Neuron (in vitro differentiated cells): Measurements from ENCODE around the gene DUOX2.

ENCODE experiments used
- H2AFZ ChIP-seq: one replicate; pipeline ENCODE4 v1.6.1; 2013; ENCODE audit warnings: low read depth, mild to moderate bottlenecking, inconsistent platforms, low read length, moderate library complexity
- H3K27me3 ChIP-seq: one replicate; pipeline ENCODE4 v1.6.1; 2013; ENCODE audit warnings: low read length; ENCODE audit not compliant: insufficient read depth
- H3K36me3 ChIP-seq: one replicate; pipeline ENCODE4 v1.6.1; 2013; ENCODE audit warnings: low read length; ENCODE audit not compliant: insufficient read depth
- H3K4me1 ChIP-seq: one replicate; pipeline ENCODE4 v1.6.1; 2013; ENCODE audit warnings: low read length; ENCODE audit not compliant: insufficient read depth
- H3K4me3 ChIP-seq: 2 replicates; pipeline ENCODE4 v1.5.1; 2013; ENCODE audit warnings: mild to moderate bottlenecking, low read length, moderate library complexity
- H3K9me3 ChIP-seq: one replicate; pipeline ENCODE4 v1.6.1; 2013; ENCODE audit warnings: low read length

Gene DUOX2

DNA sequence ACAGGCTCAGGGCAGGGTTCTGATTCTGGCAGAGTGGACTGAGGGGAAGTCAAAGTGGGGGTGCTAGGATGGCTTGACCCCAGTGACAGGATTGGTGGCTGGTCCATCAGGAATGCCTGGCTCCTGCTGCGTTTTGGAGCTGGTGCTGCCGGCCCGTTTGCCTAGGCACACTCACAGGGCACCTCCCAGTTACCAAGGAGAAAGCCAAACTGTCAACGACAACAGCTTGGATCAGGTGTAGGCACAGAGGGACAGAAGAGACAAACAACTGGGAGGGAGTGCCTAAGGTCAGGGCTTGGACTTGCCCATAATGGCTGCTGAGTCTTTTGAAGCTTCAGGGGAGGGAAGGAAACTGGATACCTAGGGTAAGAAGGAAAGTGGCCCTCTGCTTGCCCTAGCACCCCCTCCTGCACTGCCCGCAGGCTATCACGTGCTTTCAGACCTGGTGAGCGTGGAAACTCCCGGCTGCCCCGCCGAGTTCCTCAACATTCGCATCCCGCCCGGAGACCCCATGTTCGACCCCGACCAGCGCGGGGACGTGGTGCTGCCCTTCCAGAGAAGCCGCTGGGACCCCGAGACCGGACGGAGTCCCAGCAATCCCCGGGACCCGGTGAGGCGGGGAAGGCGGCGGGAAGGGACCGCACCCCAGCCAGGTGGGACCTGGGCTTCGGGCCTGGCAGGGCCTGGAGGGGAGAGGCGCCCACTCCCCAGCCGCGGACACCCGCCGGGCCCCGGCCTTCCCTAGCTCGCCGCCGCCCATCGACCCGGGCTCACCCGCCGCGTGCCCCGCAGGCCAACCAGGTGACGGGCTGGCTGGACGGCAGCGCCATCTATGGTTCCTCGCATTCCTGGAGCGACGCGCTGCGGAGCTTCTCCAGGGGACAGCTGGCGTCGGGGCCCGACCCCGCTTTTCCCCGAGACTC, 21.0 kb upstream of the DUOX2 start:
- no peaks in the 10 kb centered on the region for H3K9me3 ChIP-seq
- no peaks in the 10 kb centered on the region for H3K36me3 ChIP-seq
- no peaks in the 10 kb centered on the region for H3K4me1 ChIP-seq
- peaks cover 77% of the 10 kb centered on the region for H3K27me3 ChIP-seq
- H2AFZ ChIP-seq: no peak overlapping the region
- no peak overlapping the region for H3K4me3 ChIP-seq

DNA sequence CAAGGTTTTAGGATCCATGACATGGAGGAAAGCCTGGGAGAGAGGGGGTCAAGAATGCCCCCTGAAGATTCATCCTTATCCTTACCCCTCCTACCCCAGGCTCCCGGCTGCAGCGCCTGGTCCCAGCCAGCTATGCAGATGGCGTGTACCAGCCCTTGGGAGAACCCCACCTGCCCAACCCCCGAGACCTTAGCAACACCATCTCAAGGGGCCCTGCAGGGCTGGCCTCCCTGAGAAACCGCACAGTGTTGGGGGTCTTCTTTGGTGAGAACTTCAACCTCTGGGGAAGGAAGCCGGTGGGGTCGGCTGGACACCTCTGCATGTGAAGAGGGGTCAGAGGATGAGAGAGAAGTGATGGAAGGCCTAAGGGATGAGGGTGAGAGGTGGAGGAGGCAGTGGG, 20.1 kb upstream of the DUOX2 start:
- Histone ChIP-seq H3K4me3 (no peak overlapping the region), H3K9me3 (no peaks in the 10 kb centered on the region), H3K4me1 (no peaks in the 10 kb centered on the region), H2AFZ (no peak overlapping the region), H3K36me3 (no peaks in the 10 kb centered on the region), H3K27me3 (peaks cover 82% of the 10 kb centered on the region)

DNA sequence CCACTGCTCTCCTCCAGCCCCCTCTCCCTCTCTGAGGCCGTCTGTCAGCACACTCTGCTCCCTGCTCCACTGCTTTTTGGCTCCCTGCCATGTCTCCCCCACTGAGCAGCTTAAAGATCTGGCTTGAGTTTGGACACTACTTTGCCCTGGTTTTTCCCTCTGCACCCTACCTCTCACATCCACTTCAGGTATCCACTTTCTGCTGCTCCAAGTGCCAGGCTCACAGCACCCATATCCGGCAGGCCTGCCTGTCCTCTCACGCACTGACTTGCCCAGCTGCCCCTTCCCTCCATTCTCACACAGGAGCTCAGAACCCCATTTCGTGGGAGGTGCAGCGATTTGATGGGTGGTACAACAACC, 19.6 kb upstream of the DUOX2 start:
- Histone ChIP-seq H3K9me3 (no peaks in the 10 kb centered on the region), H3K4me1 (no peaks in the 10 kb centered on the region), H3K4me3 (no peak overlapping the region), H3K27me3 (peaks cover 87% of the 10 kb centered on the region), H2AFZ (no peak overlapping the region), H3K36me3 (no peaks in the 10 kb centered on the region)

DNA sequence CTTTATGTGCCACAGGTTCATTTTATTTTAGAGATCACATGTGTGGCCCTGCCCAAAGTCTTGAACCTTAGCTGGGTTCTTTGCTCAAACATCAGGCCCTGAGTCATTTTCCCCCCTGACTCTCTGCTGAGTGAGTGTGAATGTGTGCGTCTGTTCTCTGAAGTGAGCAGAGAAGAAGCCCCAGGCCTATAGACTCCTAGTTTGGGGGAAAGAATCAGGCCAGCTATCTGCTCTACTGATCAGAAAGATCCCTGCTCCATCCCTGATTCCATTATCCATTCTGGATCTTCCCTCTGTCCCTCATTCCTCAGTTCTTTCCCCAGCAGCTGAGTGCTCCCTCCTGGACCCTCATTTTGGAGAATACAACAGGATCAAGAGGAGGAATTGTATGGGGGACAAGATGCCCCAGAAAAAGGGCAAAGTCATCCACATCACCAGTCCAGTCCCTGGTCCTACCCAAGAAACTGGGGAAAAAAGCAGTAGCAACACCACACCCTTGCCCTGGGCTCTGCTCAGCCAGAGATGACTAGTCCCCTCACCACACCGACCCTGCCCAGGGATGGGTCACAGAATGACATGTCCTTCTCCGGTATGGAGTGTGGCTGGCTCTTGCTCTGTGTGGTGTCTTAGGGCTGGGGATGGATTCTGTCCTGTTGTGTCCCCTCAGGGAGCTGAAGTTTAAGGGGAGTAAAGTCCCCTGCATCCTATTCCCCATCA, 19.0 kb upstream of the DUOX2 start:
- H3K27me3 ChIP-seq: peaks cover 89% of the 10 kb centered on the region
- H2AFZ ChIP-seq: no peak overlapping the region
- H3K36me3 ChIP-seq: no peaks in the 10 kb centered on the region
- no peaks in the 10 kb centered on the region for H3K9me3 ChIP-seq
- H3K4me1 ChIP-seq: no peaks in the 10 kb centered on the region
- H3K4me3 ChIP-seq: no peak overlapping the region

DNA sequence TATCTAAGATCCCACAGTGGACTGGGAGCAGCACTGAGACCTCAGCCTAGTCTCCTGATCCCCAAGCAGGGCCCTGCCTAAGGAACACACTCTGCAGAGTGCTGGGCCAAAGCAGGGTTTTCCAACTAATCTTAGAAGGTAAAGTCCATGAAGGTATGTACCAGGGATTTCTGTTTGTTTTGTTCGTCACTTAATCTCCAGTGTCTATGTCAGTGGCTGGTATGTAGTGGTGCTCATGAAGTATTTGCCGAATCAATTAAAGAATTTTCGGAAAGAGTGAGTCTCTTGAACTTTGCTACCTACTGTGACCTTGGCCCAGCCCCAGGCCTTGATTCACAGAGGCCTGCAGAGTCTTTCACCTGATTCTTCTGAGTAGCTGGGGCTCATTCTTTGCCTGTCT, 17.5 kb upstream of the DUOX2 start:
- Histone ChIP-seq H2AFZ (no peak overlapping the region), H3K9me3 (no peaks in the 10 kb centered on the region), H3K4me1 (no peaks in the 10 kb centered on the region), H3K36me3 (no peaks in the 10 kb centered on the region), H3K27me3 (peaks cover 88% of the 10 kb centered on the region), H3K4me3 (no peak overlapping the region)

DNA sequence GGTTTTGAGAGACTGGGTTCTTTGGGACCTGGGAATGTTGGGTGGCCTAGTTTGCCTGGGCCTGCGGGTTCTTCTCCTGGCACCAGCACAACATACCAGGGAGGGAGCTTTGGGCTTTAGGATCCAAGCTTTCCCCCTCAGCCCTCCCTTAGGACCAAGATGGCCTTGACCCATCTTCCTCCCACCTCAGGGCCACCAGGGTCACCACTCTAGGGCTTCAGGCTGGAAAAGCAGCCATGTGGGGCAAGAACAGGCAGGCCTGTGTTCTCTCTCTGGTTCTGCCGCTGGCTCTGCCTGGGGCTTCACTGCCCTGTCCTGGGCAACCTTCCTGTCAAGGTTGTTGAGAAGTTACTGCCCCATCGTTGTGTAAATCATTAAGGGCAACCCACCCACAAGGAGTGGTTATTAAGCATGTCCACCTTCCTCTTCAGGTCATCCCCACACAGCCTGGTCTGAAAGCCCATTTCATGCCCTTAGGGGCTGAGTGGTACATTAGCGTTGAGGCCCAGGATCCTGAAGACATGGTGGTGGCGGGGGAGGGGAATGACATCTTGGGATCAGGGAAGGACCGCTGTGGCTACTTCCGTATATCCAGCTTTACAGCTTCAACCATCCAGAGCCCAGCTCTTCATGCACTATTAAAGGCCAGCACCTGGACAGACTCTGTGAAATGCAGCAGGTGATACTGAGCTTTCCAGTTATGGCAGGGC, 16.5 kb upstream of the DUOX2 start:
- no peak overlapping the region for H3K4me3 ChIP-seq
- H3K36me3 ChIP-seq: no peaks in the 10 kb centered on the region

DNA sequence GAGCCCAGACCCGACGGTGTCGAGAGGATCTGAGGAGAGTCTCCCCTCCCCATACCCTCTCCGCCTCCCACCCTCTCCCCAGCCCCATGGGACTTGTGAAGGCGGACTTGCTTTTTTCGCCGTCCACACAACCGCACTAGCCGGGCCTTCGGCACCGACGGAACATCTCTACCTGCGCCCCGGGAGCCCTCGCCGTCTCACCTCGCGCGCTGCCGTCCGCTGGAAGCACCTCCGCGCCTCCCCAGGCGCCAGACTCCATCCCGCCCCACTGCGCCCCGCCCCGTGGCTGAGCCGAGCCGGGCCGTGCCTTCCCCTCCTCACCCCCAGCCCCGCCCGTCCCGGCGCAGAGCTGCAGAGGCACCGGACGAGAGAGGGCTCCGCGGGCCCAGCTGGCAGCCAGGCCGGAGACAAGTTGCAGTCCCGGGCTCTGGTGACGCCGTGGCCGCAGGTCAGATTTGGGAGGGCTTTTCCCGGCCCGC, 15.7 kb upstream of the DUOX2 start, which contains the start of the genes DUOX1 and DUOXA1:
DUOX1 (plus strand) TSS at position 344 of the 479 bp plus-strand sequence. CDS start 1,973 bp downstream, outside the sequence.
DUOXA1 (minus strand) TSS at position 229 of the 479 bp plus-strand sequence. CDS start 6,865 bp downstream, outside the sequence.
- Histone ChIP-seq H3K9me3 (no peaks in the 10 kb centered on the region), H3K4me1 (no peaks in the 10 kb centered on the region), H3K36me3 (no peaks in the 10 kb centered on the region), H3K4me3 (no peak within 1 kb of the TSS), H3K27me3 (peaks cover 88% of the 10 kb centered on the region), H2AFZ (no peak within 1 kb of the TSS)

More for the DNA sequence above, 16.5 kb upstream of the DUOX2 start:
- Histone ChIP-seq H3K9me3 (no peaks in the 10 kb centered on the region), H2AFZ (no peak overlapping the region), H3K27me3 (peaks cover 88% of the 10 kb centered on the region), H3K4me1 (no peaks in the 10 kb centered on the region)

DNA sequence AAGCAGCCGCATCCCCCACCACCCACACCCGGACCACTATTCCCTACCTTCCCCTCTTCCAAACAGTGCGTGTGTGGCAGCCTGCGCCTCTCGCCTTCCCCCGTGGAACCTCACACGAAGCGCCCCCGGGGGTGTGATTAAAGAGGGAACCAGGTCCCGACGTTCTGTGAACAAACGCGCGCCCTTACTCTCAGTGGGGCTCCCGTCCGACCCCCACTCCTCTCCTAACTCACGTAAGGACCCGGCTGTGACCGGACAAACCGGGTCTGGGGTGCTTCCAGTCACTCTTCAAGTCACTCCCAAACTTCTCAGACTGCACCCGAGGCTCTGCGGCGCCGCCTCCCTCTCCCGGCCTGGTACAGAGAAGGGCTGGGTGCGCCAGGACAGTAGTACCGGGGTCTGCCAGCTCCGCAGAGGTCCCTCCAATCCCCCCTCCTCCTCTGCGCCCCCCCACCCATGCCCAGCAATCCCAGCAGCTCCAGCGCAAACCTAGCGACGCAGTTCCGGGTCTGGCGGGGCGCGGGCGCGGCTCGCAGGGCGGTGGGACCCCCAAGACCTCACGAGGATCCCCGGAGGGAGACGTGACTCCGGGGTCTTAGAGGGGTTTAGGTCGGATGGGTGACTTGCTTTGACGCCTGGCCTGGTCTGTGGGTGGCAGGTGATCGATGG, 15.1 kb upstream of the DUOX2 start:
- Histone ChIP-seq H2AFZ (no peak overlapping the region), H3K4me3 (no peak overlapping the region), H3K4me1 (no peaks in the 10 kb centered on the region), H3K36me3 (no peaks in the 10 kb centered on the region), H3K27me3 (peaks cover 85% of the 10 kb centered on the region), H3K9me3 (no peaks in the 10 kb centered on the region)

DNA sequence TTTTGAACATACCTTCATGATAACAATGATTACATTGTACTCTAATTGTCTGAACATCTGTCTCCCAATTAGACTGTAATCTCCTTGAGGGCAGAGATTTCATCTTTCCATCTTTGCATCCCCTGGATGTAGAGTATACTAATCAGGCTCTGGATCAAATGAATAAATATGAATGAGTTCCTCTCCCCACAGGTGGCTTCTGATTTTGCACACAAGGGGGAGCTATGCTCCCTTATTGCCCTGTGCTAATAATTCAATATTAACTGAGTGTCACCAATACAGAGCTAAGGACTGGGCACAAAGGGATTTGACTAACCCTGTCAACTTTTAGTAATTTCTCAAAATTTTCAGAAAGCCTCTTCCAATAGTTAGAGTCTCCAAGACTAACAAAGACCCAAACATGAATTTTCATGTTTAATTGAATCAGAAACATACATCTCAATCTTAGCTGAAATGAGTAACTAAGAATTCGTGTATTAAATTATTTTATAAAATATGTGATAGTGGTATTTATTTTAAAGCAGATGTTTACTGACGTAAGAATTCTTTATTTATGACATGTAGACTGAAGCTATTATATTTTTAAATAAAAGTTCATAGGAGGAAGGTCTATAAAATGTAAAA, 12.7 kb upstream of the DUOX2 start:
- no peak overlapping the region for H3K4me3 ChIP-seq
- no peaks in the 10 kb centered on the region for H3K4me1 ChIP-seq
- peaks cover 68% of the 10 kb centered on the region for H3K27me3 ChIP-seq
- no peaks in the 10 kb centered on the region for H3K36me3 ChIP-seq
- H2AFZ ChIP-seq: no peak overlapping the region
- no peaks in the 10 kb centered on the region for H3K9me3 ChIP-seq

DNA sequence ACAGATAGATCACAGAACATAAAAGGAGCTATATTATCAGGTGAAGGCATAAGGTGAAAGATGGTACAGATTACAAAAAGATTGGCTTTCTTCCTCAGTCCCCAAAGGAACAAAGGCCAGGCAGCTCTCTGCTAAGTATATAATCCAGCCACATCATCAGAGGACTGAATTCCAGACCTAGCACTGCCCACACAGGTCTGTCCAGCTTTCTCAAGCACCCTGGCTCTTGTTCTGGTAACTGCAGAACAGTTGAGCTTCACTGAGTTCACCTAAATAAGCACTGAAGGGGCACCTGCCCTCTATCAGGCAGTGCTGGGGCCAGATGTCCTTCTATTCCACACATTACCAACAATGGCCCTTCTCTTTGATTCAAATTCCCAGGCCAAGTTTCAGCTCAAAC, 9.4 kb upstream of the DUOX2 start:
- Histone ChIP-seq H3K27me3 (peaks cover 53% of the 10 kb centered on the region), H3K36me3 (no peaks in the 10 kb centered on the region), H3K4me1 (no peaks in the 10 kb centered on the region), H3K9me3 (no peaks in the 10 kb centered on the region), H2AFZ (no peak overlapping the region), H3K4me3 (no peak overlapping the region)

DNA sequence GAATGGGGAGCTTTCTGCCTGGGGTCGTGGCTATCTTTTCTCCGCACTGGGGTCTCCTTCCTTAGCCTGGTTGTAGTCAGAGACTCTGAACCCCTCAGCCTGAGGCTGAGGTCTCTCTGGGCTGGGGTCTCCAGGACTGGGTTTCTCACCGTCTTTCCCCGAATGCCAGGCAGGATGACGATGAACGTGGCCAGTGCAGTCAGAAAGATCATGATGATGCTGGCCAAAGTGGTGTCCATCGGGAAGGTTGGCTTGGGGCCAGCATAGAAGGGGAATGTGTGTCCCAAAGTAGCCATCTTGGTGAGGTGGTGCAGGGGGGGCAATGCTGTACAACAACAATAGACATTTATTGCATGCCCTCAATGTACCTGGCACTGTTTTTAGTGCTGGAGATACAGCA, 8.7 kb upstream of the DUOX2 start:
- peaks cover 46% of the 10 kb centered on the region for H3K27me3 ChIP-seq

DNA sequence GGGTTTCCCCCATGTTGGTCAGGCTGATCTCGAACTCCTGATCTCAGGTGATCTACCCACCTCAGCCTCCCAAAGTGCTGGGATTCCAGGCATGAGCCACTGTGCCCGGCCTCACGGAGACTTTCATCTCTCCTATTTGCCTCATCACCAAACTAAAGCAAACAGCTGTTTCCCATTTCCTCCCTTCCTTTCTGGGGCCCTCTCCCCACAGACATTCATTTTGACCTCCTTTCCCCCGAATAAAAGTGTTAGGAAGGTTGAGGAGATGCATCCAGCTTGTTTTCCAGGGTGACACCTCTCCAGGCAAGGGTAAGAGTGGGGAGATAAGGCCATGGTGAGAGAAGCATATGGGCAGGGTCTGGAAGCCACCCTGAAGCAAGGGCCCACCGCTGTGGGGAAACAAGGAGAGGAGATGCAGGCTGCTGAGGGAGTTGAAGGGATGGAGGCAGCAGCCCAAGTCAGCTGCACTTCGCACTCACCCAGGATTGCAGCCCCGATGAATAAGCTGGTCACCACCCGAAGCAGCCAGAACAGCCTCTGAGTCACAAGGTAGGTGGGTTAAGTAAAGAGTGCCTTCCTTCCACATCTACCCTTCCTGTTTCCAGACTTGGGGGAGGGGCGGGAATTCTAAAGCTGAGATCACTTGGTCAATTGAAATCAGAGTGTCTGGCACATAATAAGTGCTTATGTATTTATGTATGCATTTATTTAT, 7.9 kb upstream of the DUOX2 start:
- Histone ChIP-seq H3K36me3 (no peaks in the 10 kb centered on the region), H3K4me3 (no peak overlapping the region), H3K27me3 (peaks cover 50% of the 10 kb centered on the region), H3K4me1 (peaks cover 2% of the 10 kb centered on the region), H3K9me3 (no peaks in the 10 kb centered on the region), H2AFZ (no peak overlapping the region)

More for the DNA sequence above, 8.7 kb upstream of the DUOX2 start:
- Histone ChIP-seq H2AFZ (no peak overlapping the region), H3K36me3 (no peaks in the 10 kb centered on the region), H3K9me3 (no peaks in the 10 kb centered on the region), H3K4me1 (peaks cover under 1% of the 10 kb centered on the region), H3K4me3 (no peak overlapping the region)
